T47D (cell line): ENCODE measurements around the gene PDE7B.

ENCODE experiments used
- DNase-seq, 2 experiments: peaks; one replicate each; pipeline versions ENCODE4 v3.0.0 to v3.0.0-alpha.2; 2011 to 2012; ENCODE audit warnings: low read depth in 1 of 2, low spot score in 1 of 2
- JUND ChIP-seq: IDR thresholded peaks from 2 replicates; pipeline ENCODE4 v1.6.1; 2012; ENCODE audit warnings: low read depth
- in situ Hi-C: cut with HindIII; loops from 2 replicates; pipeline ENCODE4 v1.10.0; 2016; ENCODE audit warnings: low sequenced_read_pairs, low pct_unique_long_range_greater_than_20kb

Gene PDE7B

DNA sequence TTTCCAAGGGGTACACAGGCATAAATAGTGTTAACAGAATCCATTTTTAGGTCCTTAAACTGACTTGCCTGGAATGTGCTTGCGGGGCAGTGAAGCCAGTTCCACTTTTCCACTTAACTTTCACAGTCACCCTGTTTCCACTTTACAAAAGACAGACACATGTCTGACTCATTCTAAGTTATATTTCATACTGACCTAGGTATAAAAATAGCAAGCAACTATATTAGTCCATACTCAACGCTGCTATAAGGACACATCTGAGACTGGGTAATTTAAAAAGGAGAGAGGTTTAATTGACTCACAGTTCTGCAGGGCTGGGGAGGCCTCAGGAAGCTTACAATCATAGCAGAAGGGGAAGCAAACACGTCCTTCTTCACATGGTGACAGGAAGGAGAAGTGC, 310.4 kb downstream of the PDE7B start:
- no peak for DNase-seq
- in situ Hi-C loops: no loop called here
- no peak for TF ChIP-seq JUND

DNA sequence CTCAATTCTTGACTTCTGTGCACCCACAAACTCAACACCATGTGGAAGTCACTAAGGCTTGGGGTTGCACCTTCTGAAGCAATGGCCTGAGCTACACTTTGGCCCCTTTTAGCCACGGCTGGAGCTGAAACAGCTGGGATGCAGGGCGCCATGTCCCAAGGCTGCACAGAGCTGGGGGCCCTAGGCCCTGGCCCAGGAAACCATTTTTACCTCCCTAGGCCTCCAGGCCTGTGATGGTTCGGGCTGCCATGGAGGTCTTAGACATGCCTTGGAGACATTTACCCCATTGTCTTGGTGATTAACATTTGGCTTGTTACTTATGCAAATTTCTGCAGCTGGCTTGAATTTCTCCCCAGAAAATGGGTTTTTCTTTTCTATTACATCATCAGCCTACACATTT, 311.8 kb downstream of the PDE7B start:
- no peak for DNase-seq
- in situ Hi-C loops: no loop called here
- no peak for TF ChIP-seq JUND

DNA sequence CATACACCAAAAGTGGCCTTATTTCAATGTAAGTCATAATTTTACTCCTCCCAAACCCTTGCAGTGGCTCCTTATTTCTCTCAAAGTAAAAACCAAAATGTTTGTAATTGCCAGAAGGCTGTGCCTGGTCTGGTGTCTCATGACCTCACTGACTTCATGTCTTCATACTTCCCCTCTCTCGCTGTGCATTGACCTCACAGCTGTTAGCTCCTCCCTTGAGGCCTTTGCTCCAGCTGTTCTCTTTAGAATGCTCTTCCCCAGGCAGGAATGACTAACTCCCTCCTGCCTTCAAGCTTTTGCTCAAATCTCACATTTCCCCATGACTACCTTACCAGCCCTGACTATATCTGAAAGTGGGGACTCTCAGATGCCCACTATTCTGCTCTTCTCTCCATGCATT, 315.3 kb downstream of the PDE7B start:
- no peak for TF ChIP-seq JUND
- in situ Hi-C loops: no loop called here
- DNase-seq: no peak

DNA sequence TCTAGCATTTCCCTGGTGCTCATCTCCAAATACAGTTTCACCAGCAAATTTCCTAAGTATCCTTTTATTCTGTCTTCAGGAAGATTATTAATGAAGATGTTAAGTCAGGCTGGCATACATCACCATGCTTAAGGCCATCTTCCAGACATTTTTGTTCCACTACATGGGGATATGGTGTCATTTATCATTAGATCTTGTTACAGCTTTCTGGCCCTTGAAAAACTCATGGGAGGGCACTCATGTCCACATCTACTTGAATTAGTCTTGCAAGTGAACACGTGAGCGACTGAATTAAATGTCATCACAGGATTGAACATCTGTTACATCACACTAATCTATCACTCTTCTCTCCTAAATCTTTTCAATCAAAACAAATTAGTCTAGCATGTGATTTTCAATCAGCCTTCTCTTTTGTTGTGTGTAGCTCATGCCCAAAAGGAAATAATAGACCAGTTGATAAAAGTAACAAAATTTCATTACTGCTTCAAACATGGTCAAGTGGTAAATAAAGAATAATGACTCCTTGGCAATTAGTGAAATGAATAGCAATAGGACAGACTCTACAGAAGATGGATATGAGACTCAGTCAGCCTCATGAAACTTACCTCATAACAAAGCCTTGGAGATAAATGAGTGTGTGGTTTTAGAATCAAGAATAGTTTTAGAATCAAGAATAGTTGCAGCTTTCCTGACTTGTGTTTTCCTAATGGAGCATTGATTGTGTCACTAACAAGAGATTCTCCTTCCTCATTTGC, 318.1 kb downstream of the PDE7B start:
- DNase-seq: no peak
- in situ Hi-C loops: no loop called here
- no peak for TF ChIP-seq JUND

DNA sequence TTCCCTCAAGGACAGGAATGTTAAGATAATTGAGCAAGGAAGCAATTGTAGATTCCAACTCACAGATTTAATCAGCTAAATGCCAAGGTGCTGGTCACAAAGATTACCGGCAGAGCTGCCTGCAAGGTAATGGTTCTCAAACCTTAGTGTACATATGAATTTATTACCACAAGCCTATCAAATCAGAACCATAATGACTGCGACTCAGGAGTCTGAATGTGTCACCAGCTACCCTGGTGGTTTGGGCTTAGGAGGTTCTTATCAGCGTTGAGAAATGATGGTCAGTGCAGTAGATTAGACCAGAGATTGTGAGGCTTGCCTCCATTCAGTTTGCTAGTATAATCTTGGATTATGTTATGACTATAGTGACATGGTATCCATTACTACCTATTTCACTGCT, 319.7 kb downstream of the PDE7B start:
- TF ChIP-seq JUND: no peak
- in situ Hi-C loops: no loop called here
- no peak for DNase-seq

DNA sequence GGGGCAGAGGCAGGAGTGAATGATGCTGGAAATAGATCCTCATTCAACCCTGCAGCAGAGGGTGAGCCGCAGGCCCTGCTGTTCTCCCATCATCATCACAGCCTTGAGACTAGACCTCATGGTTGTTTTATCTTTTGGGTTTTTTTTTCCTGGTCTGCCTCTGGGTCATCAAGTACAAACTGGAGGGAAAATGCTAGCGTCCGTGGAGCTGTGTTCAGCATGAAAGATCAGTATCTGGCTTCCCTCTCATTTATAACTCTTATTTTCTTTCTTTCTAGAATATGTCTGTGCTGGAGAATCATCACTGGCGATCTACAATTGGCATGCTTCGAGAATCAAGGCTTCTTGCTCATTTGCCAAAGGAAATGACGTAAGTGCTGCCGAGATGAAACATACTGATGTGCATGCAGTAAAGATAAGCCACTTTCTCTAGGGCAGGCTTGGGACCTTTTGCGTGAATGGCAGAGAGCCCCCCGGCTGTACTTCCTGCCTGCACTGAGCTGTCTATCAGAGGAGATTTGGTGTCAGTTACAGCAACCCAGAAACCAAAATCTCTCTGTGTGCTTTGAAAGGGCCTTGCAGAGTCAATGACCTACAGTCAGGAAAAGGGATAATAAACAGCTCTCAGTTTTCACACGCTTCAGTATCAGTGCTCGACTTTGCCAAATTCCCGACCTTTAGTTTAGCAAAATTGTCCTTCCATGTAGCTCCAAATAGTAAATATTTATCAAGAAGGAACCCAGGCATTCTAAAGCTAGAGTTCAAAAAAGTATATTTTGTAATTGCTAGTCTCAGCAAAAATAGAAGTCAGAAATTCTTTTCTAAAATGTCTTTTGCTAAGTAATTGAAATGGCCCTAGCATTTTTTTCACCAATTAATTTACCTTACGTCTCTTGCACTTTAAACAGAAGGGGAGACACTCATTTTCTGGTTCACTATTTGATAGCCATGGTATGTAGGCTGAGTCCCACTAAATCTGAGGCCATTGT, 322.3 kb downstream of the PDE7B start:
- no peak for TF ChIP-seq JUND
- in situ Hi-C loops: no loop called here
- no peak for DNase-seq

DNA sequence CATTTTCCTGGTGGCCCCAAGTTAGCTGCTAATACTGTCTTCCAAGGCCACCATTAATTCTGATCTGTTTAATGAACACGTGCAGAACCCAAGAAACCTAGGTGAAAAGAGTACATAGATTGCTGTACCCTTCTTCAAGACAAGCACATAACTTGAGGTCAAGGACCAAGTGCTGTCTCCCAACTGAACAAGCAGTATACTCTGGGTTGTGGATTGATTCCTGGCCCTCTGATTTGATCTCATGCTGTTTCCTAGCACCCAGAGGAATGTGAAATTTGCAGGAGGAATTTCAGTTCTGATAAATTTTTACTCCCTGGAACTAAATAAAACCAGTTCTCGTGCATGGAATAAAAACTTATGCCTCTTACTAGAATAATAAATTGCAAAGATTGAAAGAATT, 323.0 kb downstream of the PDE7B start:
- no peak for TF ChIP-seq JUND

DNA sequence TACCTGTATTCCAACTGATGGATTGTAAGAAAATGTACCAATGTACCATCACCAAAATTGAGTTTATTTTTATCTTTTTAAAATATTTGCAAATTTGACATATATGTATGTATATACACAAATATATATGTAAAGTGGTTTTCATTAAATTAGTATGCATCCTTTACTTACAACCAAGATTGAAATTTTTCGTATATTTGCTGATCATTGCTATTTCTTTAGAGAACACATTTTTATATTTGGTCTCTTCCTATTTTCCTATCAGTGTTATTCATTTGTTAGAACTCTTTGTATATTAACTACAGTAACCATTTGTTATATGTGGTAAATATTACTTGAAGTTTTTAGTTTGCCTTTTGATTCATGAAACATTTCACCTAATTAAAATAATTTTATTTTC, 324.4 kb downstream of the PDE7B start:
- no peak for DNase-seq
- in situ Hi-C loops: no loop called here
- TF ChIP-seq JUND: no peak

More for the DNA sequence above, 323.0 kb downstream of the PDE7B start:
- in situ Hi-C loops: no loop called here
- DNase-seq: no peak

DNA sequence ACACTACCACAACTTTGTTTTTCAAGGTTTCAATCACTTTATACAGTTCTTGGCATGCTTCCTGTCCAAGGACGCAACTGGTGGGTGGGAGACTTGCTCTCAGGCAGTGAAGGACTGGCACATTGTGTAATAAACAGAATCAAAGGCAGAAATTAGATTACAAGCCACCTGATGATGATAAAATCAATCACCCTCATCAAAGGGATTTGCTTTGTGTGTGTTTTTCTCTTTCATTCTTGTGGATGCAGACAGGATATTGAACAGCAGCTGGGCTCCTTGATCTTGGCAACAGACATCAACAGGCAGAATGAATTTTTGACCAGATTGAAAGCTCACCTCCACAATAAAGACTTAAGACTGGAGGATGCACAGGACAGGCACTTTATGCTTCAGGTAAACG, 327.2 kb downstream of the PDE7B start:
- no peak for DNase-seq
- TF ChIP-seq JUND: no peak
- in situ Hi-C loops: no loop called here

DNA sequence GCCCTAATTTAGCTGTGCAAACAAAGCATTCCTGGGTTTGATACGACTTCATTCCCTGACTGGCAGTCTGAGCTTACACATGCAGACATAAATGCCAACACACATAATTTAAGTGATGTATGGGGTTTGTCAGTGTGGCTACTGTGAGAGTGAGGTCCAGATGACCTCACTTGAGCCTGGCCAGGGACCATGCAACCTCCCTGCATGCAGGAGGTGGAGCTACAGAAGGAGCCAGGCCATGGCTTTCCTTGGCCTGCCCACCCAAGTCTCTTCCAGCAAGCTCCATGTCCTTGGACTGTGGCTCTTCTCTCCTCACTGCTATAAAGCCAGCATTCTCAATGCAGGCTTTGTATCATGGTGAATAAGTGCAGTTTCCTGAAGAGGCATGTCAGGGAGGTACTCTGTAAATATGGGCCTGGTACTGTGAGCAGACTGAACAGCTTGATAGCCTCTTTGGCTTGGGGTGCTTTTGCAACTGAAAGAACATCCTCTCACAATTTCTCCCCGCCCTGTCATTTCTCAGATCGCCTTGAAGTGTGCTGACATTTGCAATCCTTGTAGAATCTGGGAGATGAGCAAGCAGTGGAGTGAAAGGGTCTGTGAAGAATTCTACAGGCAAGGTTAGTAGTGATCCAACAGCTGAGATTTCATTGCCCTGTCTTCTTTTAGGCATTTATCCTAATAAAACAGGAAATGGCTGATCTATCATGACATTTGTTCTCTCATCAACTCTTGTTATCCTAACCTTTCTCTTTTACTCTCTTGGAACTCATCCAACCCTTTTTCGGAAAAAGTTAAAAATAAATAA, 329.4 kb downstream of the PDE7B start:
- no peak for TF ChIP-seq JUND
- no peak for DNase-seq
- in situ Hi-C loops: no loop called here

DNA sequence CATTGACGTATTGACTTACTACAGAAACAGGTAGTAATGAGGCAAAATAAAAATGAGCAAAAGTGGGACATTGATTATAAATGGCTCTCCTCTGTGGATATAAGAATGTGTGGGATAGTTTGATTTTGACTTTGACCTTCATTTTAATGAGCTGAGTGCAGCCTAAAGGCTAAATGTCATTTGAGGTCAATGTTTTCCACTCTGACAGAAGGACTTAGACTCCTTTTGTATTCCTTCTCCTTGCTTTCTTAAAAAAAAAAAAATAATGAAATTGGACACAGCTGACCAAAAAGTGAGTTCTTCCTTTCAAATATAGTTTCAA, 330.0 kb downstream of the PDE7B start:
- TF ChIP-seq JUND: no peak
- DNase-seq: no peak
- in situ Hi-C loops: no loop called here

DNA sequence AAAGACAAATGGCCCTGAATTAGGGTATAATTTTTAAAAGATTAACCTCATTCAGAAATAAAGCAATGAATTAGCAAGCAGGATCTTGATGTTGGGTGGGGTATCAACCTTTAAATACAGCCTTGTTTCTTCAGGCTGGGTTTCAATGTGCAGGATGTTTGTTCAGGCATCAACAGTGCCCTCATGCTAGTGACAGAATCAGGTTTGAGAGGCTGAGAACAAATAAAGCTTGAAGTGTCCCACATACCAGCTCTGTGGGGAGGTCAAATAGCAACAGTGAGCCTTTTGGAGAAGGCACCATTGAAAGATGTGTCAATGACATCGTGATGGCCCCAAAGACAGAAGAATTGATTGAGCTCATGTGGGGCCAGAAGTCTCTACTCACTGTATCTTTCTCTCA, 330.4 kb downstream of the PDE7B start:
- TF ChIP-seq JUND: no peak
- no peak for DNase-seq
- in situ Hi-C loops: no loop called here

DNA sequence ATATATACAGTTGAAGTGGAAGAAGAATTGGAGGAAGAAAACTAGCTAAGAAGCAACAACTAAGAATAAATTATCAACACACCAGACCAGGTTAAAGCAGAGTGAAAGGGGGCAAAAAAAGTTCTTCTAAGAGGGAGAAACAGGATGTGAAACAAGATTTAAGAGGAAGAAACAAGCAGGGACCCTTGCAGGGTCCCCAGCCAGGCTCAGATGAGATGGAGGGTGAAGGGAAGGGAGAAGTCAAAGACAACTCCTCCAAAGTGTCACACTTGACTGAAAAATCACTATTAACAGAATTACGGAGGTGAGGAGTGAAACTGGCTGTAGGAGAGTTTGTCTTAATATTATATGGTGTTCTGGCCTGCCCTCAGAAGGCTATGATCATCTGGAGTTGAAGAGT, 333.2 kb downstream of the PDE7B start:
- TF ChIP-seq JUND: no peak
- in situ Hi-C loops: no loop called here
- no peak for DNase-seq
